Activated CD8-positive, alpha-beta memory T cell treated with anti-CD3 and anti-CD28 coated beads, Interleukin-2, amount 50 U/mL, for 1 hour (primary cell): ENCODE results near the gene STK31.
"Not testable (repeated sequence)": the region's sequence is repeated elsewhere in the genome, so short reads cannot be mapped to it uniquely, and the experiment has no call there.

ENCODE experiments used
- DNase-seq: peaks from one replicate; pipeline ENCODE4 v3.0.0-alpha.2; 2020; ENCODE audit errors: extremely low read depth

STK31 gene

GRCh38 chr7:23713285-23714149 is 3.5 kb downstream of the STK31 start:
- DNase-seq, result no peak

GRCh38 chr7:23714150-23714464 is 4.1 kb downstream of the STK31 start:
- DNase-seq, result no peak

DNA sequence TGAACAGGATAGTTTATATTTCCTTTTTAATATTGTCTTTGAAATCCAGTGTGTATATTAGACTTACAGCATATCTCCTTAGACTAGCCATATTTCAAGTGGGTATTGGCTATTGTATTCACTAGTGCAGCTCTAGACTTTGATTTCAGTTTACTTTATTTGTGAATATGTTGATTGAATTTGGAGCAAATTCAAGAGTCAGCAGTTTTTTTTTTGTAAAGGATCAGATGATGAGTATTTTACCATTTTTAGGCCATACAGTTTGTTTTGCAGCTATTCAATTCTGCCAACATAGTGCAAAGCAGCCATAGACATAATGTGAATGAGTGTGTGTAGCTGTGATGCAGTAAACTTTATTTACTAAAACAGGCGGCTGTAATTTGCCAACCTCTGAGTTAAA is 4.6 kb downstream of the STK31 start:
- DNase-seq, result no peak

GRCh38 chr7:23715099-23715498 is 5.1 kb downstream of the STK31 start:
- DNase-seq, result no peak

DNA sequence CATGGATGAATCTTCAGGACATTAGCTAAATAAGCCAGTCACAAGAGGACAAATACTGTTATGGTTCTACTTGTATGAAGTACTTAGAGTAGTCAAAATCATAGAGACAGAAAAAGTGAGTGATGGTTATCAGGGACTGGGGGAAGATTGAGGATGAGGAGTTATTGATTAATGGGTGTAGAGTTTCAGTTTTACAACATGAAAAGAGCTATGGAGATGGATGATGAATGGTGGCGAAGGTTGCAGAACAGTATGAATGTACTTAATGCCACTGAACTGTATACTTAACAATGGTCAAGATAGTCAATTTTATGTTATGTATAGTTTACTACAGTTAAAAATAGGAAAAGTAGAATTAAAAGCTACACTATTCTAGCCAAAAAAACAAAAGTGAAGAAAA is 7.8 kb downstream of the STK31 start:
- no peak for DNase-seq

DNA sequence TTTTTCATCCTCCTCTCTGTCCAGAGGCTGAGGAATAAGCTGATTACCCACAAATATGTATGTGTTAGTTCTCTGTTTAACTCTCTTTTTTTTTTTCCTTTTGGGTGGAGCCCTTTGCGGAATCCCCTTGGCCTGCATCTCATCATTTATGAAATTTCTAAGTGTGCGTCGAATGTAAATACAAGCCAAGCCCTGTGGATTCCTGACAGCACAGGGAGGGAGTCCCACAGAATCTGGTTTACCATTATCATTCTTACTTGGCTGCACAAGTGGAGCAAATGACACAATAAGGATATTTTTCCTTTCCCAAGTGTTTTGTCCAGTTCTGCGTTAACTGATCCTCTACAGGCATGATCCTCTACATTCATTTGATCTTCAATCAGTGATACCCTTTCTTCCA is 11.4 kb downstream of the STK31 start:
- no peak for DNase-seq

- DNase-seq, result not testable (repeated sequence)
Observed at GRCh38 chr7:23722587-23723216, 12.7 kb downstream of the STK31 start.

DNA sequence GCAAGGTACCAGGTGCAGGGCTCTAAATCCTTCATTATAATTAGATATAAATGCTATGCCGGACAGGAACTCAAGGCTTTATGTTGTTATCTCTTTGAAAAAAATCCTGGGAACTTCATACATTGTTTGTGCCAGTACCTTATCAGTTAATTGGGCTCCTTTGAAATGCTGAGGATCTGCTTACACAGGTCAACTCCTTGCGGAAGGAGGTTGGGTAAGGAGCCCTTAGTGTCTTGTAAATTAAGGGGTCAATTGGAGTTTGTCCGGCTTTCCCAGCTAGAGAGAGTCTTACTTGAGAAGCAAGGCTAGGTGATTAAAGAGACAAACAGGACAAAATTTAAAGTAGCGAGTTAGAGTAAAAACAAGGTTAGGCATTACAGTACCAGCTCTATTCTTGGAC is 14.1 kb downstream of the STK31 start:
- not testable (repeated sequence) for DNase-seq

- DNase-seq, result no peak
Observed at GRCh38 chr7:23742051-23742450, 32.0 kb downstream of the STK31 start.

GRCh38 chr7:23743226-23743625 is 33.2 kb downstream of the STK31 start:
- DNase-seq, result no peak

DNA sequence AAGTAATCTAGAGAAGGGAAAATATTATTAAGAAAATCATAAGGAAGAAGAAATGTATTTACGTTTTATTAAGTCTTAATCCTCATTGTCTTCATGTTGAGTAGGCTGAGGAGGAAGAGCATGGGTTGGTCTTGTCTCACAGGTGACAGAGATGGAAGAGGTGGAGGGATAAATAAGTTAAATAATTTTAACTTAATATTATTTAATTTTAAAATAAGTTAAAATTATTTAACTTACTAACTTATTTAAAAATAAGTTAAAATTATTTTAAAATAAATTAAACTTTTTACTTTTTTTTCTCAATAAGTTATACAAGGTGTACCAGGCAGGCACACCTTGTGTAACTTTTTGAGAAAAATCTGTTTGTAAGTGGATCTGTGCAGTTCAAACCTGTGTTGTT is 36.6 kb downstream of the STK31 start:
- DNase-seq, result no peak

GRCh38 chr7:23751852-23752251 is 41.8 kb downstream of the STK31 start:
- no peak for DNase-seq

GRCh38 chr7:23758839-23759238 is 48.8 kb downstream of the STK31 start:
- not testable (repeated sequence) for DNase-seq

DNA sequence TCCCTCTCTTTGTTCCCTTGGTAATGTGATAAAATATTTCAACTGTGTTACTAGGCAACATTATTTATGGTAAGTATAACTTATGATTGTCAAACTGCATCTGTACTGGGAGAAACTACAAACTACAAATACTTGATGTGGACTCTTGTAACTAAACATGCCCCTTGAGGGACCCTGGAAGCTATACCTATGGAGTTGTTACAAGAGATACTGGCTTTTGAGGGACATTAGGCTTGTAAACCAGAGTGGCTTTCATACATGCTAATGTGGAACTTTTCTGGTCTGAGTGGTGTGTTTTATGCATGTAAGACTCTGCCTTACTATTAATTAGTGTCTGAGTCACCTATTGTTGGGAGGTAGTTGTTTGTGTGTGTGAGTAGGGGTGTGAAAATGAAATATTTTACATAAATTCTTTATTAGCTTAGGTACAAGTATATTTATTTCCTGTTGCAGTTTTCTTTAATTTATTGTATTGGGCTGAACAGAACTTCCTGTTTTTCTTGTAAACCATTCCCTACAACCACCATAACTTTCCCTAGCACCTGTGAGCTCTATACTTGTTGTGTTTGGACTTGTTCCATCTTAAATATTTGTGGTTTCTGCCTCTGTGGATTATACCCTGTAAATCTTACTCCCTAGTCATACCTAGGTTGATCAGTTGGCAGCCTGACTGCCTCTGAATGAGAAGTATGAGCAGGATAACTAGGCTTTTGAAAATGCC is 49.8 kb downstream of the STK31 start:
- DNase-seq, result no peak

- DNase-seq, result no peak
Observed at GRCh38 chr7:23765943-23766342, 55.9 kb downstream of the STK31 start.

DNA sequence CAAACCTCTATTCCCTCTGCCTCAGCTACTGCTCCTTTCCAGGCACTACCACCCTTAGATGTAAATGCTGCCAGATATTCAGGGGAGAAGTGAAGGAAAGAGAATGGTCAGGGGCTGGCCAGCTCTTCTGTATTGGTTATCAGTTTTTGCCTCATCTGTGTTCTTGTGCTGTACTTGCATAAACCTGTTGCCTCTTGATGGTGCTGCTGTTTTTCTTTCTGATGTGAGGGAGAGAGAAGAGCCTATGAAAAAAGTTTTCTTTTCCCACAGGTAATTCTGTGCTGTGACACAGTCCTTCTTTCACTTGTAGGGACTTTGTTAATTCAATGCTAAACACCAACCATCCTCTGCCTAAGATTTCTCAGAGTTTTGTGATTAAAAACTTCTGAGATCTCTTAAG is 57.5 kb downstream of the STK31 start:
- DNase-seq, result no peak

DNA sequence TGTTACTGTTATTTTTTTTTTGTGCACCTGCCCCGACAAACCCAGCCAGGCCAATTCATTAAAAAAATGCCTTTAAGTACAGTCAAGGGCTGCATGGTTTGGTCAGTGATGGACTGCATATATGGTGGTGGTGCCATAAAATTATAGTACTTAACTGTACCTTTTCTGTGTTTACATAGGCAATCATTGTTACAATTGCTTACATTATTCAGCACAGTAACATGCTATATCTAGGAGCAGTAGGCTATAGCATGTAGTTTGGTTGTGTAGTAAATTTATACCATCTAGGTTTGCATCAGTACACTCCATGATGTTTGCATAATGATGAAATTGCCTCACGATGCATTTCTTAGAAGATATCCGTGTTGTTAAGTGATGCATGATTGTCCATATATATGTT is 58.0 kb downstream of the STK31 start:
- no peak for DNase-seq

DNA sequence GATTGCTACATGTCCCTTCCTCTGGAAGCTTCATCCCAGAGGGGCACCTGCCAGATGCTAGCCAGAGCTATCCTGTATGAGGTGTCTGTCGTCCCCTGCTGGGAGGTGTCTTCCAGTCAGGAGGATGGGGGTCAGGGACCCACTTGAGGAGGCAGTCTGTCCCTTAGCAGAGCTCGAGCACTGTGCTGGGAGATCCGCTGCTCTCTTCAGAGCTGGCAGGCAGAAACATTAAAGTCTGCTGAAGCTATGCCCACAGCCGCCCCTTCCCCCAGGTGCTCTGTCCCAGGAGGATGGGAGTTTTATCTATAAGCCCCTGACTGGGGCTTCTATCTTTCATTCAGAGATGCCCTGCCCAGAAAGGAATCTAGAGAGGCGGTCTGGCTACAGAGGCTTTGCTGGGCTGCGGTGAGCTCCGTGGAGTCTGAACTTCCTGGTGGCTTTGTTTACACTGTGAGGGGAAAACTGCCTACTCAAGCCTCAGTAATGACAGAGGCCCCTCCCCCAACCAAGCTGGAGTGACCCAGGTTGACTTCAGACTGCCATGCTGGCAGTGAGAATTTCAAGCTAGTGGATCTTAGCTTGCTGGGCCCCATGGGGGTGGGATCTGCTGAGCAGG is 69.3 kb downstream of the STK31 start:
- not testable (repeated sequence) for DNase-seq

DNA sequence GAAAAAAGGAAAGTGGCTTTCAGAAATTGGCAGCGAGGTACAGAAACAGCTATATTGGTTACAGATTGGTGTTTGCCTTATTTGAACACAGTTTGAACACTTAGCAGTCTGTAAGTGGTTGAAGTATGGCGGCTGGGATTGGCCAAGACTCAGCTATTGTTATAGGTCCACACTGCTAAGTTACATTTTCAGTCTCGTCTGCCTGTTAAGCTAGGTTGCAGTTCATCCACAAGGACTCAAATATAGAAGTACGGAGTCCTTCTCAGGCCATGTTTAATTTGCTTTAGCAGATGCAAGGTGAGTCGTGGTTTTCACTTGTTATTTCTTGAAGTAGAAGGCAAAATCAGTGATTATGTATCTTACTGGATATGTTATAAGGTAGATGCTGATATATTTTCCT is 73.1 kb downstream of the STK31 start:
- no peak for DNase-seq

DNA sequence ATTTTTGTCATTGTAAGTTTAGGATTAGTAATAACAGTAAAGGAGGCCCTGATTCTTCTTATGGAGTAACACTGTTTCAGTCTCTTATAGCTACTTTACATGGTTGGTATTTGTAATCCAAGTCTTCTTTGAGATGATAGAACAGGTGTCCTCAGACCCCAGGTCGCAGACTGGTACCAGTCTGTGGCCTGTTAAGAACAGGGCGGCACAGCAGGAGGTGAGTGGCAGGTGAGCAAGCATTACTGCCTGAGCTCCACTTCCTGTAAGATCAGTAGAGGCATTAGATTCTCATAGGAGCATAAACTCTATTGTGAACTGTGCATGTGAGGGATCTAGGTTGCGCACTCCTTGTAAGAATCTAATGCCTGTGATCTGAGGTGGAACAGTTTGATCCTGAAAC is 77.3 kb downstream of the STK31 start:
- DNase-seq, result no peak

DNA sequence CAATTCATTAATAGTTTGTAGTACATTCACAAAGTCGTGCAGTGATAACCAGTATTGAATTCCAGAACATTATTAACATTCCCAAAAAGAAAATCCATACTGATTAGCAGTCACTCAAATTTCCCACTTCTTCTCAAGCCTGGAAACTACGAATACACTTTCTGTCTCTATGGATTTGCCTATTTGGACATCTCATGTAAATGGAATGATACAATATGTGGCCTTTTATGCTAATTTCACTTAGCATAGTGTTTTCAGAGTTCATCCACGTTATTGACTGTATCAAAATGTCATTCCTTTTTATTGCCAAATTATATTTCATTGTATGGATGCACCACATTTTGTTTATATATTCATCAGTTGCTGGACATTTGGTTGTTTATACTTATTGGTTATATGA is 78.8 kb downstream of the STK31 start:
- no peak for DNase-seq

DNA sequence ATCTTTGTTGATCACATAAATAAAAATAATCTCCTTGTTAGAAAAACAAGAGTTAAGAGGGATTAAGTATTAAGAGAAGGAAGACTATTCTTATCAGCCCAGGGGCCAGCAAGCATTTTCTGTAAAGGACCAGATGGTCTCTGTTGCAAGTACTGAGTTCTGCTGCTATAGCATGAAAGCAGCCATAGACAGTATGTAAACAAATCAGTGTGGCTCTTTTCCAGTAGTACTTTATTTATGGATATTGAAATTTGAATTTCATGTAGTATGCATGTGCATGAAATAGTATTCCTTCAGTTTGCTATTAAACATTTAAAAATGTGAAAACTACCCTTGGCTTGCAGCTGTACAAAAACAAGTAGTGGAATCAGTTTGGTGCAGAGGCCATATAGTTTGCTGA is 81.7 kb downstream of the STK31 start:
- DNase-seq, result no peak
